DOHH2 (cell line): Measurements from ENCODE around the gene JARID2.

Experiments
- H3F3A ChIP-seq: fragments of 200-600 bp; sonication (generic), shearing (Covaris generic); 2 replicates; pipeline ENCODE4 v1.6.0; 2016; ENCODE audit warnings: antibody characterized with exemption, mild to moderate bottlenecking; ENCODE audit not compliant: control insufficient read depth, insufficient read depth
- H3K27ac ChIP-seq: fragments of 200-600 bp; sonication (generic); 2 replicates; pipeline ENCODE4 v1.5.1; 2014; ENCODE audit warnings: low read depth, mild to moderate bottlenecking, low read length, moderate library complexity
- H3K27me3 ChIP-seq: fragments of 200-600 bp; sonication (generic); 2 replicates; pipeline ENCODE4 v1.6.1; 2014; ENCODE audit warnings: mild to moderate bottlenecking, low read length, mixed read lengths; ENCODE audit not compliant: control insufficient read depth
- H3K36me3 ChIP-seq: fragments of 200-600 bp; sonication (generic); 2 replicates; pipeline ENCODE4 v1.6.1; 2014; ENCODE audit warnings: mild to moderate bottlenecking, low read length, moderate library complexity, mixed read lengths; ENCODE audit not compliant: control insufficient read depth
- H3K4me1 ChIP-seq: fragments of 200-600 bp; sonication (generic); 2 replicates; pipeline ENCODE4 v1.6.1; 2014; ENCODE audit warnings: mild to moderate bottlenecking, low read length, mixed read lengths; ENCODE audit not compliant: control insufficient read depth
- H3K4me2 ChIP-seq: fragments of 200-600 bp; sonication (generic); 2 replicates; pipeline ENCODE4 v1.6.0; 2014; ENCODE audit warnings: mild to moderate bottlenecking, low read length, moderate library complexity
- H3K4me3 ChIP-seq: fragments of 200-600 bp; sonication (generic); 2 replicates; pipeline ENCODE4 v1.5.1; 2014; ENCODE audit warnings: mild to moderate bottlenecking, low read length, mixed read lengths
- H3K79me2 ChIP-seq: fragments of 200-600 bp; sonication (generic); 2 replicates; pipeline ENCODE4 v1.6.1; 2014; ENCODE audit warnings: mild to moderate bottlenecking, low read length, mixed read lengths; ENCODE audit not compliant: control insufficient read depth
- H3K9me2 ChIP-seq: fragments of 200-600 bp; sonication (generic); replicated peaks from 2 replicates; pipeline ENCODE4 v1.6.1; 2014; ENCODE audit warnings: mild to moderate bottlenecking, low read length, mixed read lengths; ENCODE audit not compliant: control insufficient read depth
- H3K9me3 ChIP-seq: fragments of 200-600 bp; sonication (generic); 2 replicates; pipeline ENCODE4 v1.6.1; 2014; ENCODE audit warnings: antibody characterized with exemption, low read length, mixed read lengths; ENCODE audit not compliant: control insufficient read depth, insufficient read depth
- H4K20me1 ChIP-seq: fragments of 200-600 bp; sonication (generic); 2 replicates; pipeline ENCODE4 v1.6.0; 2014; ENCODE audit warnings: low read depth, mild to moderate bottlenecking, antibody characterized with exemption, low read length, moderate library complexity; ENCODE audit not compliant: control insufficient read depth, insufficient read depth
- EZH2phosphoT487 ChIP-seq: fragments of 200-600 bp; sonication (generic); IDR thresholded peaks from 2 replicates; pipeline ENCODE4 v1.6.1; 2017; ENCODE audit warnings: borderline replicate concordance, mild to moderate bottlenecking, antibody characterized with exemption, low read length, moderate library complexity, mixed read lengths
- TF ChIP-seq, protein P1 (sequence below): fragments of 200-600 bp; sonication (generic); IDR thresholded peaks from one replicate; pipeline ENCODE4 v1.5.1; 2014; ENCODE audit warnings: antibody characterized with exemption, mild to moderate bottlenecking, low read depth, low read length; ENCODE audit not compliant: poor library complexity, severe bottlenecking

The JARID2 gene

DNA sequence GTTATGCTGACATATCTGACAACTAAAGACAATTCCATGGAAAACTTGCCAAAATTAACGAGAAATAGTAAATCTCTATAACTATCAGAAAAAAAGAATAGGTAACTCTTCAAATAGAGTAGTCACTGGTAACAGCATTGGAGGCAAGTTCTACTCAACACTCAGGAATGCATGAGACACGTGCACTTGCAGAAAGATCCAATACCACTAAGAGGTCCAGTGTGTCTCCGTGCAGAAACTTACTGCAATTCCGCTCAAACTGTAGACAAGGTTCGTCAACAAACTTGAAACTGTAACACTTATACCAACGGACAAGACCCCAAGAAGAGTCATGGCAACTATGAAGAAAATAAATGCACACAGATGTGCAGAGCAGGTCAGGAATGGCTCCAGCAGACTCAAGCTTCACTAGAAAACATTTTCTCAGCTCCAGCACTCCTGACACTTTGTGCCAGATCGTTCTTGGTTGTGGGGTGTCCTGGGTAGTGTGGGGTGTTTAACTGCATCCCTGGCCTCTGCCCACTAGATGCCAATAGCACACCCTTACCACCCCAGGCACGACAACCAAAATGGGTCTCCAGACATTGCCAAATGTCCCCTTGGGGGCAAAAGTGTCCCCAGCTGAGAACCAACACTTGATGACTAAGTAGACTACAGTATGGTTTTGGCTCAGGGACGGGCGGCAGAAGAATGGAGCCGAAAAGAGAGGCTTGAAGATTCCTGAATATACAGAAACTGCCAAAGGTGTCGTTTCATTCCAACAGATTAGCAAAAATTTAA is 282.2 kb downstream of the JARID2 start:
- no peaks in the 10 kb centered on the region for H3K79me2 ChIP-seq
- H3K27ac ChIP-seq, result no peak overlapping the region
- peaks cover 24% of the 10 kb centered on the region for H3K36me3 ChIP-seq
- no peak overlapping the region for H3K4me3 ChIP-seq
- H4K20me1 ChIP-seq, result no peaks in the 10 kb centered on the region
- H3K27me3 ChIP-seq, result no peaks in the 10 kb centered on the region
- H3K9me2 ChIP-seq, result no peaks in the 10 kb centered on the region
- no peak for TF ChIP-seq EZH2phosphoT487
- TF ChIP-seq, protein P1, sequence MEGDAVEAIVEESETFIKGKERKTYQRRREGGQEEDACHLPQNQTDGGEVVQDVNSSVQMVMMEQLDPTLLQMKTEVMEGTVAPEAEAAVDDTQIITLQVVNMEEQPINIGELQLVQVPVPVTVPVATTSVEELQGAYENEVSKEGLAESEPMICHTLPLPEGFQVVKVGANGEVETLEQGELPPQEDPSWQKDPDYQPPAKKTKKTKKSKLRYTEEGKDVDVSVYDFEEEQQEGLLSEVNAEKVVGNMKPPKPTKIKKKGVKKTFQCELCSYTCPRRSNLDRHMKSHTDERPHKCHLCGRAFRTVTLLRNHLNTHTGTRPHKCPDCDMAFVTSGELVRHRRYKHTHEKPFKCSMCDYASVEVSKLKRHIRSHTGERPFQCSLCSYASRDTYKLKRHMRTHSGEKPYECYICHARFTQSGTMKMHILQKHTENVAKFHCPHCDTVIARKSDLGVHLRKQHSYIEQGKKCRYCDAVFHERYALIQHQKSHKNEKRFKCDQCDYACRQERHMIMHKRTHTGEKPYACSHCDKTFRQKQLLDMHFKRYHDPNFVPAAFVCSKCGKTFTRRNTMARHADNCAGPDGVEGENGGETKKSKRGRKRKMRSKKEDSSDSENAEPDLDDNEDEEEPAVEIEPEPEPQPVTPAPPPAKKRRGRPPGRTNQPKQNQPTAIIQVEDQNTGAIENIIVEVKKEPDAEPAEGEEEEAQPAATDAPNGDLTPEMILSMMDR, result no peak
- H3K4me2 ChIP-seq, result no peak overlapping the region
- H3K4me1 ChIP-seq, result no peaks in the 10 kb centered on the region
- no peaks in the 10 kb centered on the region for H3K9me3 ChIP-seq
- H3F3A ChIP-seq, result no peaks in the 10 kb centered on the region

DNA sequence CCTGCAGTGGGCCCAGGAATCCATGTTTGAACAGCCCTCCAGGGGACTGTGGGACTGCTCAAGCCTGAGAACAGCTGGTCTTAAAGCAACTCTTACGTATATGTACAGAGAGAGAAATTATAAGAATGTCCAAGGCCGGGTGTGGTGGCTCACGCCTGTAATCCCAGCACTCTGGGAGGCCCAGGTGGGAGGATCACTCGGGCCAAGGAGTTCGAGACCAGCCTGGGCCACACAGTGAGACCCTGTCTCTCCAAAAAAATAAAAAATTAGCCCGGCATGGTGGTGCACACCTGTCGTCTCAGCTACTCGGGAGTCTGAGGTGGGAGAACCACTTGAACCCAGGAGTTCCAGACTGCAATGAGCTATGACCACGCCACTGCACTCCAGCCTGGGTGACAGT is 283.0 kb downstream of the JARID2 start:
- Histone ChIP-seq H3K27ac (no peak overlapping the region), H3F3A (no peaks in the 10 kb centered on the region), H3K4me3 (no peak overlapping the region), H3K9me2 (no peaks in the 10 kb centered on the region), H3K4me1 (no peaks in the 10 kb centered on the region), H3K36me3 (peaks cover 16% of the 10 kb centered on the region), H4K20me1 (no peaks in the 10 kb centered on the region), H3K9me3 (no peaks in the 10 kb centered on the region), H3K79me2 (no peaks in the 10 kb centered on the region), H3K27me3 (no peaks in the 10 kb centered on the region), H3K4me2 (no peak overlapping the region)
- TF ChIP-seq, protein P1, result no peak
- no peak for TF ChIP-seq EZH2phosphoT487

DNA sequence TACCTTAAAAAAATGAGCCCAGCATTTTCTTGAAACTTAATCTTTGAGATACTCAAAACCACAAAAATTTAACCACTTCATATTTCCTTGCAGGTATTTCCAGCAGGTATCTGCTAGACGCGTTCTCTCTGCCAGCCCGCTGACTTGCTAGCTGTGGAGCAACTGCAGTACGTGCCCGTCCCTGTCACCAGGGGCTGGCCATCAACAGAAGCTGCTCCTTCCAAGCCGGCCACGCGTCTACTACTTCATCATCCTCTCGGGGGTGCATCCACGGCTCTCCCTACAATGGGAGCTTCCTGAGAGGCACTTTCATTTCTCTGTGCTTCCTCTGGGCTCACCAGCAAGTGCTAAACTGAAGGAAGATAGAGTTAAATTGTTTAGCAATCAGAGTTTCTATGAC is 284.5 kb downstream of the JARID2 start:
- Histone ChIP-seq H3K9me2 (no peaks in the 10 kb centered on the region), H3K79me2 (no peaks in the 10 kb centered on the region), H3K9me3 (no peaks in the 10 kb centered on the region), H3K4me1 (no peaks in the 10 kb centered on the region), H3K27ac (no peak overlapping the region), H3K4me3 (no peak overlapping the region), H3F3A (no peaks in the 10 kb centered on the region), H4K20me1 (no peaks in the 10 kb centered on the region), H3K4me2 (no peak overlapping the region), H3K27me3 (no peaks in the 10 kb centered on the region), H3K36me3 (peaks cover 9% of the 10 kb centered on the region; the same call in 1 of the 2 replicates)
- TF ChIP-seq, protein P1, result no peak
- no peak for TF ChIP-seq EZH2phosphoT487
